HCT116 (cell line): ENCODE measurements around the gene CDH13. TPM values are rescaled to one million over a fixed set of nuclear protein-coding genes. Genes with fewer than 3 reads are reported as not detected.

Experiments
- ATAC-seq: fragments of 200-7000 bp; cut with Tn5 transposase; 2 replicates; pipeline ENCODE4 v1.9.1; 2020; ENCODE audit warnings: mild to moderate bottlenecking, moderate library complexity
- BruUV-seq: library from RNA; stranded (reverse); fragments of 400-500 nt; replicated peaks from 2 replicates; lab custom pipeline; 2021; lab: Mats Ljungman, UMichigan
- CTCF ChIA-PET: fragments of 300-600 bp; sonication (Branson Sonifier 250); formaldehyde crosslinking; loops from one replicate; lab custom pipeline; 2021; ENCODE audit warnings: antibody characterized with exemption; lab: Charles Lee
- POLR2A ChIA-PET: fragments of 300-600, 350-600 bp; sonication (Branson Sonifier 250); formaldehyde crosslinking; loops from one replicate; lab custom pipeline; 2021; ENCODE audit warnings: antibody characterized with exemption; lab: Charles Lee
- RAD21 ChIA-PET, 2 experiments: fragments of 300-600 bp; sonication (Branson Sonifier 250); formaldehyde crosslinking; loops; one replicate each; lab custom pipeline; 2023; ENCODE audit warnings: low total read pairs in 2 of 2; ENCODE audit not compliant: uncharacterized antibody in 2 of 2, unreplicated experiment in 2 of 2, low non-redundant PET in 1 of 2; lab: Charles Lee
- DNase-seq: peaks from one replicate; pipeline ENCODE4 v3.0.0-alpha.2; 2010; ENCODE audit warnings: low read depth, low spot score
- H2AFZ ChIP-seq: fragments of 200-600 bp; shearing (Covaris generic), sonication (generic); 2 replicates; pipeline ENCODE4 v1.6.1; 2017; ENCODE audit warnings: low read depth, mixed run types, mixed read lengths, antibody characterized with exemption, low read length; ENCODE audit not compliant: poor library complexity, severe bottlenecking
- H3K27ac ChIP-seq: 2 replicates; pipeline ENCODE4 v1.5.1; 2012; ENCODE audit warnings: low read depth, low read length
- H3K27me3 ChIP-seq: fragments of 200-600 bp; sonication (generic); 2 replicates; pipeline ENCODE4 v1.6.1; 2016; ENCODE audit warnings: mixed run types, low read length, mixed read lengths; ENCODE audit not compliant: insufficient read depth
- H3K36me3 ChIP-seq, 2 experiments: fragments of 200-500 bp in 1 of 2; fragments of 200-600 bp in 1 of 2; sonication (Bioruptor generic) in 1 of 2; sonication (generic) in 1 of 2; 2 replicates each; pipeline versions ENCODE4 v1.5.1 to v1.6.1; 2014 to 2016; ENCODE audit warnings: low read length in 2 of 2, inconsistent platforms in 1 of 2, mixed read lengths in 1 of 2, mixed run types in 1 of 2; ENCODE audit not compliant: insufficient read depth in 2 of 2, control insufficient read depth in 1 of 2
- H3K4me1 ChIP-seq, 2 experiments: fragments of 200-600 bp in 1 of 2; sonication (generic) in 1 of 2; 2 replicates each; pipeline versions ENCODE4 v1.5.1 to v1.6.1; 2012 to 2017; ENCODE audit warnings: low read length in 2 of 2, inconsistent platforms in 1 of 2, mild to moderate bottlenecking in 1 of 2, mixed read lengths in 1 of 2, mixed run types in 1 of 2, moderate library complexity in 1 of 2; ENCODE audit not compliant: insufficient read depth in 2 of 2, control insufficient read depth in 1 of 2
- H3K4me2 ChIP-seq: fragments of 200-600 bp; sonication (generic); 2 replicates; pipeline ENCODE4 v1.6.1; 2017; ENCODE audit warnings: mixed run types, low read length, mixed read lengths
- H3K4me3 ChIP-seq, 2 experiments: fragments of 200-600 bp in 1 of 2; sonication (generic) in 1 of 2; replicated peaks in 1 of 2; 2 replicates each; pipeline ENCODE4 v1.5.1; 2011 to 2016; ENCODE audit warnings: low read length in 2 of 2, control low read depth in 1 of 2, low read depth in 1 of 2, mild to moderate bottlenecking in 1 of 2, mixed read lengths in 1 of 2, mixed run types in 1 of 2
- H3K79me2 ChIP-seq: fragments of 200-600 bp; sonication (generic); 2 replicates; pipeline ENCODE4 v1.6.1; 2017; ENCODE audit warnings: mild to moderate bottlenecking, mixed run types, low read length, moderate library complexity, mixed read lengths; ENCODE audit not compliant: insufficient read depth
- H3K9ac ChIP-seq: fragments of 200-600 bp; sonication (generic); 2 replicates; pipeline ENCODE4 v1.6.1; 2016; ENCODE audit warnings: low read length, mixed read lengths
- H3K9me2 ChIP-seq: fragments of 200-600 bp; sonication (generic), shearing (Covaris generic); 2 replicates; pipeline ENCODE4 v1.6.1; 2017; ENCODE audit warnings: mixed run types, mild to moderate bottlenecking, moderate library complexity; ENCODE audit not compliant: insufficient read depth
- H3K9me3 ChIP-seq, 2 experiments: fragments of 200-500 bp in 1 of 2; fragments of 200-600 bp in 1 of 2; sonication (Bioruptor generic) in 1 of 2; sonication (generic) in 1 of 2; 2 replicates each; pipeline ENCODE4 v1.6.1; 2014 to 2017; ENCODE audit warnings: low read length in 2 of 2, mixed read lengths in 2 of 2, inconsistent platforms in 1 of 2, low read depth in 1 of 2, mild to moderate bottlenecking in 1 of 2, mixed run types in 1 of 2, moderate library complexity in 1 of 2; ENCODE audit not compliant: control insufficient read depth in 1 of 2, insufficient read depth in 1 of 2
- H4K20me1 ChIP-seq: fragments of 200-600 bp; sonication (generic), shearing (Covaris generic); 2 replicates; pipeline ENCODE4 v1.6.1; 2017; ENCODE audit warnings: mixed run types, mild to moderate bottlenecking, moderate library complexity; ENCODE audit not compliant: insufficient read depth
- JUND ChIP-seq: IDR thresholded peaks from 2 replicates; pipeline ENCODE4 v1.6.1; 2012
- POLR2AphosphoS5 ChIP-seq: IDR thresholded peaks from 2 replicates; pipeline ENCODE4 v1.6.1; 2011; ENCODE audit warnings: mild to moderate bottlenecking, low read depth, low read length, moderate library complexity
- TCF7L2 ChIP-seq: IDR thresholded peaks from 2 replicates; pipeline ENCODE4 v1.7.0; 2011; ENCODE audit warnings: borderline replicate concordance, inconsistent platforms; ENCODE audit not compliant: insufficient read depth, insufficient read length; ENCODE audit errors: extremely low read depth
- ZFX ChIP-seq: fragments of 450-650 bp; IDR thresholded peaks from 2 replicates; pipeline ENCODE4 v1.6.1; 2017
- intact Hi-C: fragments of 100-400 bp; cut with micrococcal nuclease; formaldehyde crosslinking; loops from 2 replicates; pipeline ENCODE4 v1.10.0; 2022
- total RNA-seq: library from RNA; stranded (reverse); gene quantifications from one replicate; pipeline ENCODE4 v1.2.1, GENCODE V29; 2021; ENCODE audit not compliant: unreplicated experiment
- TF ChIP-seq, protein P1 (sequence below): IDR thresholded peaks from 2 replicates; pipeline ENCODE4 v1.6.1; 2011; ENCODE audit warnings: mild to moderate bottlenecking, low read length, moderate library complexity; ENCODE audit not compliant: insufficient replicate concordance; ENCODE audit errors: extremely low read depth

Gene CDH13
- total RNA-seq, 1 experiment from 2014 or later: not detected

DNA sequence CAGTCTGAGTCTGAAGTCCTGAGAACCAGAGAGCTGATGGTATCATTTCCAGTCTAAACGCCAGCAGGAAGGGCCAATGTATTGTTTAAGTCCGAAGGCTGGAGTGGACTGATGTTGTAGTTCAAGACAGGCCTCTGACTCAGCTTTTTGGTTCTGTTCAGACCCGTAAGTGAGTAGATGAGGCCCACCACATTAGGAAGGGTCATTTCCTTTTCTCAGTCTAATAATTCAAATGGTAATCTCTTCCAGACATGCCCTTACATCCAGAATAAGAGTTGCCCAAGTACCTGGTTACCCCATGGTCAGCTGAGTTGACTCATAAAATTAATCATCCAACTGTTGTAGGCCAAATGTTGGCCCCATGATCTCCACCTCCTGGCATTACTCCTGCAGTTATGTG is 738.4 kb downstream of the CDH13 start:
- DNase-seq: no peak
- Histone ChIP-seq H4K20me1 (no peaks in the 10 kb centered on the region), H3K36me3 (no peaks in the 10 kb centered on the region), H3K79me2 (no peaks in the 10 kb centered on the region), H3K4me2 (no peak overlapping the region), H3K9ac (no peak overlapping the region), H3K4me3 (no peak overlapping the region), H3K4me1 (no peaks in the 10 kb centered on the region), H3K9me2 (no peaks in the 10 kb centered on the region), H3K27me3 (no peaks in the 10 kb centered on the region; the same call in 1 of the 2 replicates), H2AFZ (no peak overlapping the region), H3K9me3 (no peaks in the 10 kb centered on the region; a peak in 2 of 4 replicates), H3K27ac (no peak overlapping the region)
- ATAC-seq: no peak
- intact Hi-C loops: no loop called here
- TF ChIP-seq, protein P1, sequence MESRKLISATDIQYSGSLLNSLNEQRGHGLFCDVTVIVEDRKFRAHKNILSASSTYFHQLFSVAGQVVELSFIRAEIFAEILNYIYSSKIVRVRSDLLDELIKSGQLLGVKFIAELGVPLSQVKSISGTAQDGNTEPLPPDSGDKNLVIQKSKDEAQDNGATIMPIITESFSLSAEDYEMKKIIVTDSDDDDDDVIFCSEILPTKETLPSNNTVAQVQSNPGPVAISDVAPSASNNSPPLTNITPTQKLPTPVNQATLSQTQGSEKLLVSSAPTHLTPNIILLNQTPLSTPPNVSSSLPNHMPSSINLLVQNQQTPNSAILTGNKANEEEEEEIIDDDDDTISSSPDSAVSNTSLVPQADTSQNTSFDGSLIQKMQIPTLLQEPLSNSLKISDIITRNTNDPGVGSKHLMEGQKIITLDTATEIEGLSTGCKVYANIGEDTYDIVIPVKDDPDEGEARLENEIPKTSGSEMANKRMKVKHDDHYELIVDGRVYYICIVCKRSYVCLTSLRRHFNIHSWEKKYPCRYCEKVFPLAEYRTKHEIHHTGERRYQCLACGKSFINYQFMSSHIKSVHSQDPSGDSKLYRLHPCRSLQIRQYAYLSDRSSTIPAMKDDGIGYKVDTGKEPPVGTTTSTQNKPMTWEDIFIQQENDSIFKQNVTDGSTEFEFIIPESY: no peak
- no peak for TF ChIP-seq ZFX
- TF ChIP-seq JUND: no peak
- ChIA-PET CTCF (no interaction called here), POLR2A (no interaction called here), RAD21 (no interaction called here)
- no TSS peak for BruUV-seq

GRCh38 chr16:83366228-83366627 is 739.5 kb downstream of the CDH13 start:
- H3K9ac ChIP-seq: no peak overlapping the region
- H3K27me3 ChIP-seq: no peaks in the 10 kb centered on the region; the same call in 1 of the 2 replicates
- H3K4me1 ChIP-seq: no peaks in the 10 kb centered on the region
- ChIA-PET POLR2A (no interaction called here), RAD21 (no interaction called here), CTCF (no interaction called here)
- H3K27ac ChIP-seq: no peak overlapping the region
- no TSS peak for BruUV-seq
- TF ChIP-seq JUND (no peak), TCF7L2 (no peak), POLR2AphosphoS5 (no peak)
- intact Hi-C loops: no loop called here
- no peaks in the 10 kb centered on the region for H3K9me2 ChIP-seq
- H3K9me3 ChIP-seq: no peaks in the 10 kb centered on the region; a peak in 2 of 4 replicates
- no peak overlapping the region for H3K4me3 ChIP-seq
- H3K4me2 ChIP-seq: no peak overlapping the region
- no peaks in the 10 kb centered on the region for H4K20me1 ChIP-seq
- no peaks in the 10 kb centered on the region for H3K79me2 ChIP-seq
- H2AFZ ChIP-seq: no peak overlapping the region
- ATAC-seq: no peak
- DNase-seq: no peak
- H3K36me3 ChIP-seq: no peaks in the 10 kb centered on the region
